HG03025 (cell line): ENCODE data around the gene DOCK1.

Source experiments
- ATAC-seq: cut with Tn5 transposase; IDR thresholded peaks from one replicate; pipeline ENCODE4 v1.9.1; 2021; ENCODE audit warnings: mild to moderate bottlenecking, moderate library complexity; ENCODE audit not compliant: unreplicated experiment, low FRiP score

The DOCK1 gene

GRCh38 chr10:126997801-126998590 is 92.8 kb downstream of the DOCK1 start:
- no peak for ATAC-seq

GRCh38 chr10:127000598-127000997 is 95.4 kb downstream of the DOCK1 start:
- ATAC-seq: no peak

- no peak for ATAC-seq
Measured at GRCh38 chr10:127003032-127003685, 97.9 kb downstream of the DOCK1 start.

- no peak for ATAC-seq
Measured at GRCh38 chr10:127006453-127006852, 101.2 kb downstream of the DOCK1 start.

GRCh38 chr10:127009366-127009765 is 104.1 kb downstream of the DOCK1 start:
- no peak for ATAC-seq

GRCh38 chr10:127011174-127011573 is 105.9 kb downstream of the DOCK1 start:
- no peak for ATAC-seq

- no peak for ATAC-seq
Measured at GRCh38 chr10:127012071-127012768, 107.0 kb downstream of the DOCK1 start.

GRCh38 chr10:127012769-127013152 is 107.5 kb downstream of the DOCK1 start:
- ATAC-seq: no peak

- no peak for ATAC-seq
Measured at GRCh38 chr10:127013211-127013656, 108.0 kb downstream of the DOCK1 start.

GRCh38 chr10:127013691-127014473 is 108.7 kb downstream of the DOCK1 start:
- ATAC-seq: no peak

- no peak for ATAC-seq
Measured at GRCh38 chr10:127014671-127015070, 109.4 kb downstream of the DOCK1 start.

- ATAC-seq: no peak
Measured at GRCh38 chr10:127015373-127015772, 110.1 kb downstream of the DOCK1 start.

GRCh38 chr10:127016331-127016730 is 111.1 kb downstream of the DOCK1 start:
- ATAC-seq: no peak

- no peak for ATAC-seq
Measured at GRCh38 chr10:127017541-127018297, 112.5 kb downstream of the DOCK1 start.

- no peak for ATAC-seq
Measured at GRCh38 chr10:127018298-127018650, 113.0 kb downstream of the DOCK1 start.

GRCh38 chr10:127018766-127019165 is 113.5 kb downstream of the DOCK1 start:
- ATAC-seq: no peak

- no peak for ATAC-seq
Measured at GRCh38 chr10:127020260-127020659, 115.0 kb downstream of the DOCK1 start.

- ATAC-seq: no peak
Measured at GRCh38 chr10:127021801-127022200, 116.6 kb downstream of the DOCK1 start.

GRCh38 chr10:127024685-127025435 is 119.6 kb downstream of the DOCK1 start:
- ATAC-seq: no peak
